ENCODE measurements around the gene UBE2B.
"Not testable (repeated sequence)": the region's sequence is repeated elsewhere in the genome, so short reads cannot be mapped to it uniquely, and the experiment has no call there.

The UBE2B gene

GRCh38 chr5:134403951-134404350, 32.6 kb downstream of the UBE2B start:
- no peak for DNase-seq

GRCh38 chr5:134406390-134406789, 35.0 kb downstream of the UBE2B start:
- no peak for DNase-seq

- no peak for DNase-seq
These were observed 38.0 kb downstream of the UBE2B start for GRCh38 chr5:134409321-134409720.

- DNase-seq = no peak
These were observed 39.5 kb downstream of the UBE2B start for GRCh38 chr5:134410822-134411221.

GRCh38 chr5:134411228-134411545, 39.8 kb downstream of the UBE2B start:
- no peak for DNase-seq

GRCh38 chr5:134411546-134412266, 40.3 kb downstream of the UBE2B start, which contains the start of gene CDKN2AIPNL:
CDKN2AIPNL (minus strand) TSS chr5:134411881; CDS start chr5:134411854, 27 bp downstream.
- peak; percentile 57 to 65 for DNase-seq

GRCh38 chr5:134413046-134413445, 41.7 kb downstream of the UBE2B start:
- DNase-seq = no peak

GRCh38 chr5:134417707-134418106, 46.3 kb downstream of the UBE2B start:
- no peak for DNase-seq

- no peak for DNase-seq
These were observed 47.6 kb downstream of the UBE2B start for GRCh38 chr5:134418958-134419357.

GRCh38 chr5:134420343-134420742, 49.0 kb downstream of the UBE2B start:
- DNase-seq = no peak

- not testable (repeated sequence) for DNase-seq
These were observed 49.7 kb downstream of the UBE2B start for GRCh38 chr5:134421038-134421437.

- no peak for DNase-seq
These were observed 51.5 kb downstream of the UBE2B start for GRCh38 chr5:134422791-134423365.

GRCh38 chr5:134423376-134423775, 52.0 kb downstream of the UBE2B start:
- DNase-seq = no peak

GRCh38 chr5:134426361-134426760, 55.0 kb downstream of the UBE2B start:
- DNase-seq = no peak

- DNase-seq = no peak
These were observed 56.2 kb downstream of the UBE2B start for GRCh38 chr5:134427540-134428041.

- DNase-seq = no peak
These were observed 58.7 kb downstream of the UBE2B start for GRCh38 chr5:134430001-134430569.

GRCh38 chr5:134432174-134432573, 60.8 kb downstream of the UBE2B start:
- DNase-seq = no peak

- no peak for DNase-seq
These were observed 61.4 kb downstream of the UBE2B start for GRCh38 chr5:134432677-134433359.

- DNase-seq = no peak
These were observed 64.2 kb downstream of the UBE2B start for GRCh38 chr5:134435560-134435959.

- DNase-seq = no peak
These were observed 65.4 kb downstream of the UBE2B start for GRCh38 chr5:134436523-134437339.

GRCh38 chr5:134437340-134437846, 66.0 kb downstream of the UBE2B start:
- no peak for DNase-seq

GRCh38 chr5:134437847-134438581, 66.6 kb downstream of the UBE2B start:
- DNase-seq = no peak
